Omental fat pad (tissue), 4 donors: ENCODE results near the gene LHPP. TPM values are rescaled to one million over a fixed set of nuclear protein-coding genes. Genes with fewer than 3 reads are reported as not detected.

Source experiments
- ATAC-seq: fragments of 150-250 bp; one replicate; pipeline ENCODE4 v1.9.1; 2016; ENCODE audit warnings: mild to moderate bottlenecking, moderate library complexity; ENCODE audit not compliant: low FRiP score
- DNase-seq: peaks from one replicate; pipeline ENCODE4 v3.0.0-alpha.2; 2019; ENCODE audit warnings: low spot score
- total RNA-seq, 4 donors: library from RNA; depleted of rRNA; stranded (reverse); fragments of >200 nt; gene quantifications; one replicate each; pipeline ENCODE4 v1.1.0, GENCODE V29; 2016
- TF ChIP-seq, protein P1 (sequence below), 3 donors: fragments of 450-650 bp; IDR thresholded peaks; one replicate each; pipeline ENCODE4 v1.5.1; 2016 to 2017; ENCODE audit warnings: antibody characterized with exemption in 3 of 3, mild to moderate bottlenecking in 3 of 3, moderate library complexity in 2 of 3

LHPP gene
- total RNA-seq, 4 donors from 2014 or later, result 10.1 to 16.2 (median 13.7) TPM

DNA sequence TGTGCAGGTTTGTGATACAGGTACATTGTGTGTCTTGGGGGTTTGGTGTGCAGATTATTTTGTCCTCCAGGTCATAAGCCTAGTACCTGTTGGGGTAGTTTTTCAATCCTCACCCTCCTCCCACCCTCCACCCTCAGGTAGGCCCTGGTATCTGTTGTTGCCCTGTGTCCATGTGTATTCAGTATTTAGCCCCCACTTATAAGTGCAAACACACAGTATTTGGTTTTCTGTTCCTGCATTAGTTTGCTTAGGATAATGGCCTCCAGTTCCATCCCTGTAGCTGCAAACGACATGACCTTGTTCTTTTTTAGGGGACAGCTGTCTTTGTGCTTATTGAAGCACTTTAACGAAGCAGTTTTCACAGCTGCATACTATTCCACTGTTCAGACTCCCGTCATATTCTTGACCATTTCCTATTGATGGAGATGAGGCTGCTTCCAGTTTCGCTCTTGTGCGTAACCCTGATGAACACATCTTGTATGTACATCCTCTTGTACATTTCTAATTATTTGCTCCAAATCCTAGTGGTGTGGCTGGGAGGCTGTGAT, 47.4 kb downstream of the LHPP start:
- no peak for DNase-seq
- TF ChIP-seq, protein P1, sequence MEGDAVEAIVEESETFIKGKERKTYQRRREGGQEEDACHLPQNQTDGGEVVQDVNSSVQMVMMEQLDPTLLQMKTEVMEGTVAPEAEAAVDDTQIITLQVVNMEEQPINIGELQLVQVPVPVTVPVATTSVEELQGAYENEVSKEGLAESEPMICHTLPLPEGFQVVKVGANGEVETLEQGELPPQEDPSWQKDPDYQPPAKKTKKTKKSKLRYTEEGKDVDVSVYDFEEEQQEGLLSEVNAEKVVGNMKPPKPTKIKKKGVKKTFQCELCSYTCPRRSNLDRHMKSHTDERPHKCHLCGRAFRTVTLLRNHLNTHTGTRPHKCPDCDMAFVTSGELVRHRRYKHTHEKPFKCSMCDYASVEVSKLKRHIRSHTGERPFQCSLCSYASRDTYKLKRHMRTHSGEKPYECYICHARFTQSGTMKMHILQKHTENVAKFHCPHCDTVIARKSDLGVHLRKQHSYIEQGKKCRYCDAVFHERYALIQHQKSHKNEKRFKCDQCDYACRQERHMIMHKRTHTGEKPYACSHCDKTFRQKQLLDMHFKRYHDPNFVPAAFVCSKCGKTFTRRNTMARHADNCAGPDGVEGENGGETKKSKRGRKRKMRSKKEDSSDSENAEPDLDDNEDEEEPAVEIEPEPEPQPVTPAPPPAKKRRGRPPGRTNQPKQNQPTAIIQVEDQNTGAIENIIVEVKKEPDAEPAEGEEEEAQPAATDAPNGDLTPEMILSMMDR (IDR thresholded peaks at IDR 0.05), result no peak
- no peak for ATAC-seq

DNA sequence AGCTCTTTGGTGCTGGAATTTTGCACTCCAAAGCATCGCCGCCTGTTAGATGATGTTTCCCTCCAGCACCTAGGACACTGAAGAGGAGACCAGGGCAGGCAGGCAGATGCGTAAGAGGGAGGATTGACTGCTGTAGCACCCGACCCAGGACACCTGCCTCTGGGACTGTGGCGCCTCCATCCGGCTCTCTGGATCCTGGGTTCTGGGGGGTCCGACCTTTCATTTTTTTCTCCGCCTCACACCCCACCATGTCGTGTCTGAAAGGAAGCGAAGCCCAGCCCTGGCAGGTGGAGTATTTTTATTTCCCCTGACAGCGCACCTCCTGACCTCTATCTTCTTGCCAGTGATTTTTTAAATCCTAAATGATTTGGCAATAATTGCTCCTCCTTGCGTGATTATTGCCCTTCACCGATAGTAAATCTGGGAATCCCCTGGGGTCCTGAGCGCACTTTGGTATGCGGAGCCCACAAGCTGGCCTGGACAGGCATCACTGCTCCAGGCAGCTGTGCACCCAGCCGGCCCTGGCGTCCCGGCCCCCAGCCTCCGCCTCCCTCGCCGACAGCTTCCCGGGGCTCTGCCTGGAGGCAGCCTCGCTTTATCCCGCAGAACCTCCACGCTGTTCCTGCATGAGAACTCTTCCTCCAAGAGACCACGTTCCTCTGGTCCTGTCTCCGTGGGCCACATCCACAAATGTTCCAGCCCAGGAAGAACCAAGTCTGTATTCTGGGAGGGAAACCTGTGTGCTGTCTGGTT, 48.4 kb downstream of the LHPP start:
- DNase-seq (no peak), ATAC-seq (no peak)
- TF ChIP-seq, protein P1 (IDR thresholded peaks at IDR 0.05), result no peak

DNA sequence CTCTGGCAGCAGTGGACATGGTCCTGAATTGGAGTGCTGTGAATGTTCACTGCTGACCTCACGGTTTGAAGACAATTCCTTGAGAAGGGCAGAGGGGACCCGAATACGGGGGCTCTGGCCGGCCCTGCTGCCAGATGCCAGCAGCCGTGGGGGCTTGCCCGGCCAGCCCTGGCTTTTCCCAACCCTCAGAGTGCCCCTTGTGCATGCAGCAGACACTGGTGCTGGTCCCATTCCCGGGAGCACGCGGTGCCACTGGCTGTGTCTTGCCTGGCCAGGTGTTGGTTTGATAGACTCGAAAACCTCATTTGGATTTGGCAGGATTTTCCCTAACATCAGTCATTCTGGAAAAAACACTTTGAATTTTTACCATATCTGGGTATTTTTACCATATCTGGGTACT, 49.1 kb downstream of the LHPP start:
- TF ChIP-seq, protein P1 (IDR thresholded peaks at IDR 0.05), result no peak
- no peak for DNase-seq
- ATAC-seq, result no peak

DNA sequence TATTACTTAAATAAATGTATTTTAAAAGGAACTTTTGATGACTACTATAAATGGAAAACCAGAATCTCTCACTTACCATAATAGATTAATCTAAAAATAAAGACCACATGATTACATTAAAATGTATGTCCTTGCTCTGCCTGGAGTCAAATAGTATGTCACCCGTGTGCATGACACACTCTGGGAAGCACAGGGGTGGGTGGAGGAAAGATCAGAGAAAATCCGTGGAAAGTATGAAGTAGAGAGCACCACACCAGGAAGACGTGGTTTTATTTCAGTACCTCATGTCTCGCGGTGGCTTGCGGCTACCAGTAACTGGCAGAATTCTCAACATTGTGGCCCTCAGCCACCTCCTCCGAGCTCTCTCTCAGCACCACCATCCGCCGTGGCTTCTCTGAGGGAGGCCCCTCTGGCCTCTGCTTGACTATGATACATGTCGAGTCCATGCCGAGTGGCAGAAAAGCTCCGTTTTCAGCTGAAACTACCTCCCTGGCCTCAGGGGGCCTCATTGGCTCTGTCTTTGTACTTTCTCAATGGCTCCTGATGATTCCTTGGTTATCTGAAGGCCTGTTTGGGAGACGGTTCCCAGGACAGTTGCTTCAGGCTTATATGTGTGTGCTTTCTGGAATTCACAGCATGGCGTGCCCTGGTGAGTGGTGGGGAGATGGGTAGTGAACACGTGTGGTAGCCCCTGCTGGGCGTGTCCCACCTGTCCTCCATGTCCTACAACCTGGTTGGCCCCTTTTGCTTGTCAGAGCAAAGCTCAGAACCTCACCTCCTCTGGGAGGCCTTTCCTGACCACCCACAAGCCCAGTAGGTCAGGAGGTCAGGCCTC, 49.8 kb downstream of the LHPP start:
- TF ChIP-seq, protein P1 (IDR thresholded peaks at IDR 0.05), result no peak
- ATAC-seq (no peak), DNase-seq (no peak)

DNA sequence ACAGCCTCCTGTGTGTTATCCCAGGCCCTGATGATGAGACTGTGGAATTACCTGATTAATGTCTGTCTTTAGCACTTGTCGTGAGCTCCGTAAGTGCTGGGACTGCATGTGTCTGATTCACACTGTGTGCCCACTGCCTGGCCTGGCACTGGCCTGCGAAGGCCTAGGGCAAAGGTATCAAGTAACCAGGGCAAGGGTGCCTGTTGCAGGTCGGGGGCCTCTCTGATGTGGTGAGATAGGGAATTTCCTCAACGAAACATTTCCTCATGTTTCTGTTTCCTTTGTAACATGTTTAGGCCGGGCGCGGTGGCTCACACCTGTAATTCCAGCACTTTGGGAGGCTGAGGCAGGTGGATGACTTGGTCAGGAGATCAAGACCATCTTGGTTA, 50.4 kb downstream of the LHPP start:
- TF ChIP-seq, protein P1 (IDR thresholded peaks at IDR 0.05), result no peak
- DNase-seq (no peak), ATAC-seq (no peak)

DNA sequence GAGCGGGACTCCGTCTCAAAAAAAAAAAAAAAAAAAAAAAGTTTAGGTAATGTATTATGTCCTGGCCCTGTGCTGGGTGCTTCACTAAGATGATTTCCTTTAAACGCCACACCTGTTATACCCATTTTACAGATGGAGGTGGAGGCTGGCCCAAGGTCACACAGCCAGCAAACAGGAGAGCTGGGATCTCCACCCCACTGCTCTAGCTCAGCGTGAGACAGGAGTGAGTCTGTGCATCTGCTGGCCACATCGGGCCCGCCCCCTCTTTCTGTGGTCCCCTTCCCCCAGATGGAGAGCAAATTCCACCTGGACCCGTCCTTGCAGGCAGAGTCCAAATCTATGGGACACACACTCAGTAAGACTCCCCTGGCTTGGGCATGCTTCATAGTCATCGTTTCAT, 51.0 kb downstream of the LHPP start:
- no peak for DNase-seq
- TF ChIP-seq, protein P1 (IDR thresholded peaks at IDR 0.05), result no peak
- ATAC-seq, result no peak
